Measurements from ENCODE around the gene BACE2. TPM values are rescaled to one million over a fixed set of nuclear protein-coding genes. Genes with fewer than 3 reads are reported as not detected.

Gene BACE2
- total RNA-seq, 2 experiments from 2014 or later: 5.1 to 5.2 TPM

GRCh38 chr21:41328660-41329607 lies 161.0 kb downstream of the BACE2 start:
- DNase-seq (no peak), ATAC-seq (ENCODE audit: low read depth) (no peak)
- Mint-ChIP-seq H3K4me3 (no peak overlapping the region), H3K27ac (no peak overlapping the region), H3K9me3 (peaks cover 6% of the 10 kb centered on the region), H3K36me3 (no peaks in the 10 kb centered on the region), H3K27me3 (peaks cover 25% of the 10 kb centered on the region), H3K4me1 (no peaks in the 10 kb centered on the region)
- POLR2A ChIA-PET: no interaction called here

Small RNAs within 50 kb of the gene (microRNA-seq; reads per million reads assigned to microRNA genes)
- not detected for gene MIR3197

Other genes with a start within 250 kb of the BACE2 start
- not detected for gene FAM3B, start 148.6 kb downstream of the BACE2 start, total RNA-seq
- 100 to 1,000 TPM; 103 to 106 TPM for gene MX2, start 193.9 kb downstream of the BACE2 start, total RNA-seq